Astrocyte of the hippocampus (primary cell): ENCODE measurements around the gene SARNP.
"Not testable (repeated sequence)": the region's sequence is repeated elsewhere in the genome, so short reads cannot be mapped to it uniquely, and the experiment has no call there.

ENCODE experiments used
- DNase-seq: peaks from one replicate; pipeline ENCODE4 v3.0.0; 2011; ENCODE audit warnings: low read depth, low spot score

The SARNP gene

GRCh38 chr12:55817345-55818139, at the start of gene SARNP, which contains the start of gene ORMDL2:
SARNP (minus strand) TSS chr12:55817724; CDS start chr12:55817701, 23 bp downstream.
ORMDL2 (plus strand) TSS chr12:55818041; CDS start chr12:55819000, 959 bp downstream.
- DNase-seq = peak; percentile 100

- DNase-seq = not testable (repeated sequence)
Observed at GRCh38 chr12:55866454-55867004, 49.0 kb upstream of the SARNP start.

- no peak for DNase-seq
Observed at GRCh38 chr12:55865327-55865726, 47.8 kb upstream of the SARNP start.

- DNase-seq = not testable (repeated sequence)
Observed at GRCh38 chr12:55862931-55863330, 45.4 kb upstream of the SARNP start.

- no peak for DNase-seq
Observed at GRCh38 chr12:55862286-55862685, 44.8 kb upstream of the SARNP start.

- no peak for DNase-seq
Observed at GRCh38 chr12:55861871-55862270, 44.3 kb upstream of the SARNP start.

GRCh38 chr12:55861396-55861795, 43.9 kb upstream of the SARNP start:
- DNase-seq = no peak

- no peak for DNase-seq
Observed at GRCh38 chr12:55852740-55853139, 35.2 kb upstream of the SARNP start.

GRCh38 chr12:55850893-55851292, 33.4 kb upstream of the SARNP start:
- DNase-seq = peak; percentile 52

GRCh38 chr12:55850401-55850800, 32.9 kb upstream of the SARNP start:
- no peak for DNase-seq

GRCh38 chr12:55849616-55850343, 32.3 kb upstream of the SARNP start:
- DNase-seq = no peak

GRCh38 chr12:55847603-55848291, 30.2 kb upstream of the SARNP start:
- peak; percentile 90 for DNase-seq

- peak; percentile 71 for DNase-seq
Observed at GRCh38 chr12:55847033-55847432, 29.5 kb upstream of the SARNP start.

GRCh38 chr12:55845785-55846496, 28.4 kb upstream of the SARNP start:
- DNase-seq = no peak

GRCh38 chr12:55845361-55845760, 27.8 kb upstream of the SARNP start:
- no peak for DNase-seq

- no peak for DNase-seq
Observed at GRCh38 chr12:55844961-55845360, 27.4 kb upstream of the SARNP start.

GRCh38 chr12:55843431-55843830, 25.9 kb upstream of the SARNP start:
- no peak for DNase-seq

- DNase-seq = peak; percentile 80
Observed at GRCh38 chr12:55842681-55843429, 25.3 kb upstream of the SARNP start, which contains the start of gene MMP19. MMP19 (minus strand) TSS chr12:55842936; CDS start chr12:55842830, 106 bp downstream.

GRCh38 chr12:55840581-55841351, 23.2 kb upstream of the SARNP start:
- no peak for DNase-seq
